Stomach (tissue), 9 donors: Measurements from ENCODE around the gene EGFL6. TPM values are rescaled to one million over a fixed set of nuclear protein-coding genes. Genes with fewer than 3 reads are reported as not detected.

Experiments used
- DNase-seq, 2 donors: peaks; one replicate each; pipeline versions ENCODE4 v3.0.0 to v3.0.0-alpha.2; 2013 to 2019
- H3K27ac ChIP-seq, 5 donors: fragments of 200-600 bp in 4 of 5; sonication (generic) in 4 of 5; one replicate each; pipeline ENCODE4 v1.5.1; 2013 to 2019; ENCODE audit warnings: mild to moderate bottlenecking in 1 of 5, moderate library complexity in 1 of 5
- H3K27me3 ChIP-seq, 3 donors: fragments of 200-600 bp; sonication (generic); one replicate each; pipeline ENCODE4 v1.5.1; 2017 to 2019; ENCODE audit warnings: mixed run types in 1 of 3
- H3K36me3 ChIP-seq, 4 donors: fragments of 200-600 bp; sonication (generic); 1 replicate in 3 of 4; 2 replicates in 1 of 4; pipeline ENCODE4 v1.5.1; 2016 to 2019
- H3K4me1 ChIP-seq, 4 donors: fragments of 200-600 bp; sonication (generic); one replicate each; pipeline ENCODE4 v1.5.1; 2016 to 2019
- H3K4me3 ChIP-seq, 4 donors: fragments of 200-600 bp; sonication (generic) in 3 of 4; one replicate each; pipeline ENCODE4 v1.5.1; 2016 to 2019; ENCODE audit warnings: mild to moderate bottlenecking in 1 of 4
- H3K9me3 ChIP-seq, 4 donors: fragments of 200-600 bp; sonication (generic); one replicate each; pipeline ENCODE4 v1.5.1; 2016 to 2019
- CTCF ChIP-seq, 7 experiments: fragments of 450-650 bp in 4 of 7; fragments of 200-600 bp in 3 of 7; sonication (generic) in 3 of 7; IDR thresholded peaks; one replicate each; pipeline ENCODE4 v1.5.1; 2016 to 2019; ENCODE audit warnings: antibody characterized with exemption in 7 of 7, control low read depth in 2 of 7, mild to moderate bottlenecking in 1 of 7
- EP300 ChIP-seq: sonication (generic); formaldehyde crosslinking; IDR thresholded peaks from one replicate; pipeline ENCODE4 v1.6.1; 2017; ENCODE audit warnings: antibody characterized with exemption
- POLR2A ChIP-seq, 4 donors: fragments of 450-650 bp; IDR thresholded peaks; one replicate each; pipeline ENCODE4 v1.6.1; 2016; ENCODE audit warnings: antibody characterized with exemption in 4 of 4, control low read depth in 2 of 4, mild to moderate bottlenecking in 1 of 4, moderate library complexity in 1 of 4
- POLR2AphosphoS5 ChIP-seq, 3 donors: sonication (generic); formaldehyde crosslinking; IDR thresholded peaks; one replicate each; pipeline ENCODE4 v1.6.1; 2016; ENCODE audit warnings: antibody characterized with exemption in 3 of 3
- WGBS, 5 donors: extraction: QIAGEN DNeasy Blood & Tissue Kit in 3 of 5; methylation state at CpG; one replicate each; pipeline versions ENCODE4 v1.1.5 to v1.1.7; 2013 to 2018; 5-methylcytosine and 5-hydroxymethylcytosine counted together
- intact Hi-C: fragments of 100-400 bp; cut with DNase I; formaldehyde crosslinking; loops from one replicate; pipeline ENCODE4 v1.15.1; 2023; ENCODE audit warnings: low total_unique reads
- polyA plus RNA-seq, 3 donors: library from polyadenylated mRNA; stranded (reverse); fragments of 200-250 nt; gene quantifications; one replicate each; pipeline ENCODE4 v1.2.3, GENCODE V29; 2013
- total RNA-seq, 5 donors: library from RNA; depleted of rRNA; stranded (reverse); fragments of >200 nt; gene quantifications; one replicate each; pipeline versions ENCODE4 v1.1.0 to v1.2.3, GENCODE V29; 2014 to 2016
- donor health status: healthy with polysubstance abuse.
- donor health status: Bipolar disorder and iron deficiency.
- donor health status: healthy.

Gene EGFL6
- total and polyA plus RNA-seq, 8 donors = 0.92 to 6.4 (median 2.6) TPM; not detected in 4

GRCh38 chrX:13538414-13538813 is 31.0 kb upstream of the EGFL6 start:
- no peak overlapping the region for H3K27ac ChIP-seq
- 73 to 86% (median 78%) methylated on average over 3 of the region's 3 CpGs for WGBS, 5 donors
- no peak for TF ChIP-seq EP300
- TF ChIP-seq POLR2A (IDR thresholded peaks at IDR 0.05) = no peak
- no peak for TF ChIP-seq CTCF (IDR thresholded peaks at IDR 0.05)
- no peak for TF ChIP-seq POLR2AphosphoS5 (IDR thresholded peaks at IDR 0.05)
- no peaks in the 10 kb centered on the region for H3K27me3 ChIP-seq
- intact Hi-C loops = no loop called here
- H3K4me1 ChIP-seq = no peaks in the 10 kb centered on the region
- no peak for DNase-seq
- no peaks in the 10 kb centered on the region for H3K9me3 ChIP-seq
- H3K36me3 ChIP-seq = no peaks in the 10 kb centered on the region
- no peak overlapping the region for H3K4me3 ChIP-seq

GRCh38 chrX:13540602-13541001 is 28.8 kb upstream of the EGFL6 start:
- Histone ChIP-seq H3K4me3 (no peak overlapping the region), H3K36me3 (no peaks in the 10 kb centered on the region), H3K27me3 (no peaks in the 10 kb centered on the region), H3K9me3 (no peaks in the 10 kb centered on the region), H3K27ac (no peak overlapping the region), H3K4me1 (no peaks in the 10 kb centered on the region)
- WGBS, 5 donors = 41 to 72% (median 46%) methylated on average over 2 of the region's 2 CpGs
- intact Hi-C loops = no loop called here
- DNase-seq = no peak
- no peak for TF ChIP-seq EP300
- TF ChIP-seq POLR2AphosphoS5 (IDR thresholded peaks at IDR 0.05) = no peak
- no peak for TF ChIP-seq CTCF (IDR thresholded peaks at IDR 0.05)
- TF ChIP-seq POLR2A (IDR thresholded peaks at IDR 0.05) = no peak

GRCh38 chrX:13545726-13546125 is 23.7 kb upstream of the EGFL6 start:
- H3K4me3 ChIP-seq = no peak overlapping the region
- no peaks in the 10 kb centered on the region for H3K9me3 ChIP-seq
- no peak overlapping the region for H3K27ac ChIP-seq
- no peaks in the 10 kb centered on the region for H3K4me1 ChIP-seq
- TF ChIP-seq CTCF (IDR thresholded peaks at IDR 0.05) = no peak
- TF ChIP-seq POLR2AphosphoS5 (IDR thresholded peaks at IDR 0.05) = no peak
- no peak for TF ChIP-seq POLR2A (IDR thresholded peaks at IDR 0.05)
- no peak for TF ChIP-seq EP300
- no peak for DNase-seq
- H3K27me3 ChIP-seq = peaks cover 0 to 6% (median 0%) of the 10 kb centered on the region in 3 donors
- 59 to 83% (median 75%) methylated on average over 2 of the region's 2 CpGs for WGBS, 5 donors
- intact Hi-C loops = no loop called here
- no peaks in the 10 kb centered on the region for H3K36me3 ChIP-seq

- Histone ChIP-seq H3K4me3 (no peak overlapping the region), H3K9me3 (no peaks in the 10 kb centered on the region), H3K27me3 (peaks cover 0 to 6% (median 0%) of the 10 kb centered on the region in 3 donors), H3K36me3 (no peaks in the 10 kb centered on the region), H3K27ac (no peak overlapping the region), H3K4me1 (no peaks in the 10 kb centered on the region)
- intact Hi-C loops = no loop called here
- TF ChIP-seq CTCF (IDR thresholded peaks at IDR 0.05) (no peak), POLR2A (IDR thresholded peaks at IDR 0.05) (no peak)
- DNase-seq = no peak
These were observed 21.7 kb upstream of the EGFL6 start for GRCh38 chrX:13547671-13548070.

- Histone ChIP-seq H3K4me3 (no peak overlapping the region), H3K27me3 (peaks cover 0 to 6% (median 0%) of the 10 kb centered on the region in 3 donors), H3K36me3 (no peaks in the 10 kb centered on the region), H3K4me1 (no peaks in the 10 kb centered on the region), H3K9me3 (no peaks in the 10 kb centered on the region), H3K27ac (no peak overlapping the region)
- no peak for DNase-seq
- no peak for TF ChIP-seq CTCF (IDR thresholded peaks at IDR 0.05)
- TF ChIP-seq POLR2AphosphoS5 (IDR thresholded peaks at IDR 0.05) = no peak
- no peak for TF ChIP-seq EP300
- TF ChIP-seq POLR2A (IDR thresholded peaks at IDR 0.05) = no peak
- intact Hi-C loops = no loop called here
These were observed 19.1 kb upstream of the EGFL6 start for GRCh38 chrX:13550346-13550745.
